ENCODE results near the gene ATXN3L. TPM values are rescaled to one million over a fixed set of nuclear protein-coding genes. Genes with fewer than 3 reads are reported as not detected.

Gene ATXN3L
- polyA plus RNA-seq, 1 donor from 2014 or later = not detected

DNA sequence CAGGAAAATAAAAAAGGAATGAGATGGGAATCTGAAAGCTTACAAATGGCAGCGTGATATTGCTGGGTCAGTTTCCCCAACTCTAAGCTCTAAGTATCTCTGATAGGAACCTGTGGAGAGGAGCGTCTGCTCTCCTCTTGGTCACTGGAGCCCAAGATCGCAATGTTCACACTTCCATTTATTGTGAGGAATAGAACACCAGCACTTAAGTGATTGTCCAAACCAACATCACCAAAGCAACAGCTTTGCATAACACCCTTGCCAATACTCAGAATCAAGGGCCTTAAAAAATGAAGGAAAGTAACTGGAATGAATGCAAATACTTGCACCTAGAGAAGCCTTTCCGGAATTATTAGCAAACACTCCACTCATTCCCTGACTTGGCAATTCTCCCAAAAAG, 46.8 kb upstream of the ATXN3L start:
- Histone ChIP-seq H3K27ac (ENCODE audit: low read length) (no peak overlapping the region), H3K4me3 (ENCODE audit: low read length) (no peak overlapping the region), H3K36me3 (ENCODE audit: insufficient read depth, low read length) (no peaks in the 10 kb centered on the region), H3K79me2 (replicated peaks; ENCODE audit: insufficient read depth, low read length) (no peaks in the 10 kb centered on the region), H3K9me2 (ENCODE audit: insufficient read depth, low read length) (no peaks in the 10 kb centered on the region), H3K27me3 (ENCODE audit: insufficient read depth, low read depth, low read length) (no peaks in the 10 kb centered on the region), H3K9me3 (ENCODE audit: low read length) (no peaks in the 10 kb centered on the region), H3K9ac (ENCODE audit: low read length) (no peak overlapping the region), H4K20me1 (ENCODE audit: insufficient read depth) (no peaks in the 10 kb centered on the region), H3F3A (ENCODE audit: insufficient read depth, low read length, poor library complexity, severe bottlenecking) (no peaks in the 10 kb centered on the region), H3K4me2 (ENCODE audit: low read length) (no peak overlapping the region), H2AFZ (ENCODE audit: low read depth, low read length) (no peak overlapping the region)
- TF ChIP-seq SMC3 (conservative IDR thresholded peaks at IDR 0.05; ENCODE audit: poor library complexity) (no peak), TAF1 (IDR thresholded peaks at IDR 0.05; ENCODE audit: low read depth) (no peak), POLR2AphosphoS5 (IDR thresholded peaks at IDR 0.05) (no peak), EP300 (conservative IDR thresholded peaks at IDR 0.05; ENCODE audit: poor library complexity, severe bottlenecking) (no peak), EZH2 (IDR thresholded peaks at IDR 0.05; ENCODE audit: borderline replicate concordance, insufficient read depth, low read length, poor library complexity, severe bottlenecking) (no peak), MXI1 (conservative IDR thresholded peaks at IDR 0.05; ENCODE audit: poor library complexity, severe bottlenecking) (no peak), RAD21 (conservative IDR thresholded peaks at IDR 0.05) (no peak)
- TF ChIP-seq, protein P1, sequence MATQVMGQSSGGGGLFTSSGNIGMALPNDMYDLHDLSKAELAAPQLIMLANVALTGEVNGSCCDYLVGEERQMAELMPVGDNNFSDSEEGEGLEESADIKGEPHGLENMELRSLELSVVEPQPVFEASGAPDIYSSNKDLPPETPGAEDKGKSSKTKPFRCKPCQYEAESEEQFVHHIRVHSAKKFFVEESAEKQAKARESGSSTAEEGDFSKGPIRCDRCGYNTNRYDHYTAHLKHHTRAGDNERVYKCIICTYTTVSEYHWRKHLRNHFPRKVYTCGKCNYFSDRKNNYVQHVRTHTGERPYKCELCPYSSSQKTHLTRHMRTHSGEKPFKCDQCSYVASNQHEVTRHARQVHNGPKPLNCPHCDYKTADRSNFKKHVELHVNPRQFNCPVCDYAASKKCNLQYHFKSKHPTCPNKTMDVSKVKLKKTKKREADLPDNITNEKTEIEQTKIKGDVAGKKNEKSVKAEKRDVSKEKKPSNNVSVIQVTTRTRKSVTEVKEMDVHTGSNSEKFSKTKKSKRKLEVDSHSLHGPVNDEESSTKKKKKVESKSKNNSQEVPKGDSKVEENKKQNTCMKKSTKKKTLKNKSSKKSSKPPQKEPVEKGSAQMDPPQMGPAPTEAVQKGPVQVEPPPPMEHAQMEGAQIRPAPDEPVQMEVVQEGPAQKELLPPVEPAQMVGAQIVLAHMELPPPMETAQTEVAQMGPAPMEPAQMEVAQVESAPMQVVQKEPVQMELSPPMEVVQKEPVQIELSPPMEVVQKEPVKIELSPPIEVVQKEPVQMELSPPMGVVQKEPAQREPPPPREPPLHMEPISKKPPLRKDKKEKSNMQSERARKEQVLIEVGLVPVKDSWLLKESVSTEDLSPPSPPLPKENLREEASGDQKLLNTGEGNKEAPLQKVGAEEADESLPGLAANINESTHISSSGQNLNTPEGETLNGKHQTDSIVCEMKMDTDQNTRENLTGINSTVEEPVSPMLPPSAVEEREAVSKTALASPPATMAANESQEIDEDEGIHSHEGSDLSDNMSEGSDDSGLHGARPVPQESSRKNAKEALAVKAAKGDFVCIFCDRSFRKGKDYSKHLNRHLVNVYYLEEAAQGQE (IDR thresholded peaks at IDR 0.05; ENCODE audit: borderline replicate concordance) = no peak
- TF ChIP-seq, protein P2, sequence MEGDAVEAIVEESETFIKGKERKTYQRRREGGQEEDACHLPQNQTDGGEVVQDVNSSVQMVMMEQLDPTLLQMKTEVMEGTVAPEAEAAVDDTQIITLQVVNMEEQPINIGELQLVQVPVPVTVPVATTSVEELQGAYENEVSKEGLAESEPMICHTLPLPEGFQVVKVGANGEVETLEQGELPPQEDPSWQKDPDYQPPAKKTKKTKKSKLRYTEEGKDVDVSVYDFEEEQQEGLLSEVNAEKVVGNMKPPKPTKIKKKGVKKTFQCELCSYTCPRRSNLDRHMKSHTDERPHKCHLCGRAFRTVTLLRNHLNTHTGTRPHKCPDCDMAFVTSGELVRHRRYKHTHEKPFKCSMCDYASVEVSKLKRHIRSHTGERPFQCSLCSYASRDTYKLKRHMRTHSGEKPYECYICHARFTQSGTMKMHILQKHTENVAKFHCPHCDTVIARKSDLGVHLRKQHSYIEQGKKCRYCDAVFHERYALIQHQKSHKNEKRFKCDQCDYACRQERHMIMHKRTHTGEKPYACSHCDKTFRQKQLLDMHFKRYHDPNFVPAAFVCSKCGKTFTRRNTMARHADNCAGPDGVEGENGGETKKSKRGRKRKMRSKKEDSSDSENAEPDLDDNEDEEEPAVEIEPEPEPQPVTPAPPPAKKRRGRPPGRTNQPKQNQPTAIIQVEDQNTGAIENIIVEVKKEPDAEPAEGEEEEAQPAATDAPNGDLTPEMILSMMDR (IDR thresholded peaks at IDR 0.05; ENCODE audit: poor library complexity, severe bottlenecking) = no peak

DNA sequence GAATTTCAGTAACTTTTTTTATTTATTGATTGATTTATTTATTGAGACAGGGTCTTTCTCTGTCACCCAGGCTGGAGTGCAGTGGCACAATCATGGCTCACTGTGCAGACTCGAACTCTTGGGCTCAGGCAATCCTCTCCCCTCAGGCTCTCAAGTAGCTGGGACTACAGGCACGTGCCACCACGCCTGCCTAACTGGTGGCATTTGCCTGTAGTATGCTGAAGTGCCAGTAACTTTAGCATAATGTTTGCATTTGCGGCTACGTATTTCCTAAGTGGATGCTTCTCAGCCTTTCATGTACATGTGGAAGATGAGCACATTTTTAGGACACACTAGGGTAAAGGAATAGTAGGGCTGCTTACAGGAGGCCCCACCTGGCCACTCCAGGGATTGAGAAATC, 45.3 kb upstream of the ATXN3L start:
- Histone ChIP-seq H3K4me2 (ENCODE audit: low read length) (no peak overlapping the region), H3K36me3 (ENCODE audit: insufficient read depth, low read length) (no peaks in the 10 kb centered on the region), H3K27me3 (ENCODE audit: insufficient read depth, low read depth, low read length) (no peaks in the 10 kb centered on the region), H3F3A (ENCODE audit: insufficient read depth, low read length, poor library complexity, severe bottlenecking) (no peaks in the 10 kb centered on the region), H4K20me1 (ENCODE audit: insufficient read depth) (no peaks in the 10 kb centered on the region), H3K4me3 (ENCODE audit: low read length) (no peak overlapping the region), H3K79me2 (replicated peaks; ENCODE audit: insufficient read depth, low read length) (no peaks in the 10 kb centered on the region), H3K27ac (ENCODE audit: low read length) (no peak overlapping the region), H2AFZ (ENCODE audit: low read depth, low read length) (no peak overlapping the region), H3K9me3 (ENCODE audit: low read length) (no peaks in the 10 kb centered on the region), H3K9me2 (ENCODE audit: insufficient read depth, low read length) (no peaks in the 10 kb centered on the region), H3K9ac (ENCODE audit: low read length) (no peak overlapping the region)
- TF ChIP-seq, protein P2 (IDR thresholded peaks at IDR 0.05; ENCODE audit: poor library complexity, severe bottlenecking) = no peak
- TF ChIP-seq POLR2AphosphoS5 (IDR thresholded peaks at IDR 0.05) (no peak), RAD21 (conservative IDR thresholded peaks at IDR 0.05) (no peak), EZH2 (IDR thresholded peaks at IDR 0.05; ENCODE audit: borderline replicate concordance, insufficient read depth, low read length, poor library complexity, severe bottlenecking) (no peak), TAF1 (IDR thresholded peaks at IDR 0.05; ENCODE audit: low read depth) (no peak), EP300 (conservative IDR thresholded peaks at IDR 0.05; ENCODE audit: poor library complexity, severe bottlenecking) (no peak), SMC3 (conservative IDR thresholded peaks at IDR 0.05; ENCODE audit: poor library complexity) (no peak), MXI1 (conservative IDR thresholded peaks at IDR 0.05; ENCODE audit: poor library complexity, severe bottlenecking) (no peak)
- TF ChIP-seq, protein P1 (IDR thresholded peaks at IDR 0.05; ENCODE audit: borderline replicate concordance) = no peak

All from neural cell (in vitro differentiated cells).